RWPE2 (cell line): Measurements from ENCODE around the gene TMBIM1.
A peak's percentile ranks its signal among the peaks of the same experiment; 100 is the strongest.

Source experiments
- ATAC-seq: fragments of 200-7000 bp; cut with Tn5 transposase; 3 replicates; pipeline ENCODE4 v1.9.1; 2021; ENCODE audit warnings: low read depth
- DNase-seq: peaks from one replicate; pipeline ENCODE4 v3.0.0-alpha.2; 2020; ENCODE audit warnings: low spot score
- H3K27ac ChIP-seq: fragments of 450-650 bp; 2 replicates; pipeline ENCODE4 v1.5.1; 2017; ENCODE audit warnings: mild to moderate bottlenecking; ENCODE audit not compliant: poor library complexity, severe bottlenecking
- H3K27me3 ChIP-seq: fragments of 250-450 bp; sonication (Bioruptor Pico); 2 replicates; pipeline ENCODE4 v1.5.1; 2021; ENCODE audit warnings: mild to moderate bottlenecking, moderate library complexity; ENCODE audit not compliant: insufficient read depth, poor library complexity, severe bottlenecking
- H3K36me3 ChIP-seq: fragments of 250-450 bp; sonication (Bioruptor Pico); 2 replicates; pipeline ENCODE4 v1.5.1; 2020; ENCODE audit warnings: low read depth, mild to moderate bottlenecking, moderate library complexity
- H3K4me1 ChIP-seq: fragments of 250-450 bp; sonication (Bioruptor Pico); 2 replicates; pipeline ENCODE4 v1.5.1; 2021; ENCODE audit warnings: mild to moderate bottlenecking, moderate library complexity; ENCODE audit not compliant: insufficient read depth, poor library complexity, severe bottlenecking
- H3K4me3 ChIP-seq: fragments of 250-450 bp; sonication (Bioruptor Pico); 2 replicates; pipeline ENCODE4 v1.5.1; 2021; ENCODE audit warnings: mild to moderate bottlenecking, moderate library complexity; ENCODE audit not compliant: severe bottlenecking
- H3K9me3 ChIP-seq: fragments of 250-450 bp; sonication (Bioruptor Pico); 2 replicates; pipeline ENCODE4 v1.5.1; 2021; ENCODE audit warnings: mild to moderate bottlenecking, moderate library complexity; ENCODE audit not compliant: severe bottlenecking
- CTCF ChIP-seq: fragments of 450-650 bp; IDR thresholded peaks from one replicate; pipeline ENCODE4 v1.5.1; 2017; ENCODE audit warnings: mild to moderate bottlenecking, moderate library complexity; ENCODE audit not compliant: poor library complexity, severe bottlenecking

TMBIM1 gene

GRCh38 chr2:218325566-218326160, 33.4 kb upstream of the TMBIM1 start:
- peaks cover 21% of the 10 kb centered on the region for H3K4me1 ChIP-seq
- H3K36me3 ChIP-seq: no peaks in the 10 kb centered on the region
- no peak overlapping the region for H3K27ac ChIP-seq
- no peak overlapping the region for H3K4me3 ChIP-seq
- ATAC-seq: no peak
- TF ChIP-seq CTCF: no peak
- H3K9me3 ChIP-seq: no peaks in the 10 kb centered on the region
- DNase-seq: no peak
- no peaks in the 10 kb centered on the region for H3K27me3 ChIP-seq

DNA sequence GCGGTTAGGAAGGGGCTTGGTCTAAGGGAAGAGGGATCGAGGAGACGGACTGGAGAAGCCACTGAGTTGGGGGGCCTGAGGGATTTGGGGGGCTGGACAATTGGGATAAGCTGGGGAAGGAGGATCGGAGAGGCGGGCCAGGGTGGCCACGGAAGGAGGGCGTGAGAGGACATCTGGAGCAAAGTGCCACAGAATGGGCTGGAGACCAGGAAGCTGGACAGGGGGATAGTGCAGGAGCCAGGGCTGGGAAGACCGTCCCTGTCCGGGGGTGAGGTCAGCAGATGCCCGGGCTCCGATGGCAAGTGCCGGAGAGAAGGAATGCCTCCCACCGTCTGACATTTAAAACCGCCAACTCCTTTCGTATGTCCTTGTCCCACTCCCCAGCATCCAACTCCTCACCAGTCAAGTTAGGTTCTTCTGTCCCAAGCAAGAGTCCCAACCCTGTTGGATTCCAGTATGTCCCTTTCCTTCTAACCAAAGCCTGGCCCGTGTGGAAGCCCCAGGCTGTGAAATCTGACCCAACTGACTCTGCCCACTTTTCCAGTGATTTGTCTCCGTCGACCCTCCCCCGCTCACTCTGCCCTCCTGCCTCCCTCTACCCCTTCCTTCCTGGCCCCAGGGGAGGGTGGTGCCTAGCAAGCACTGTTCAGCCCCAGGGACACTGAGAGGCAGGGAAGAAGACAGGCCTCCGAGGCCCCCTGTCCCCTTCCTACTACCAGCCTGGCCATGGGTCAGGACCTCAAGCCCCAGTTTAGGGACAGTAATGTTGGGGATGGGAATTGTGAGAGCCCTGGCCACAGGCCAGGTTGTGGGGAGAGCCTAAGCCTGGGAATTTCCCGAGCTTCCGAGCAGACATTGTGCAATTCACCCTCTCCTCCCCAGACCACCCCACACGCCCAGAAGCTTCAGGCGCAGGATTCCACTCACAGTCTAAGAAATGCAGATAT, 31.5 kb upstream of the TMBIM1 start:
- H3K4me3 ChIP-seq: peak overlapping the region; percentile 48
- H3K36me3 ChIP-seq: no peaks in the 10 kb centered on the region
- peak overlapping the region; percentile 79 for H3K27ac ChIP-seq
- peak; percentile 82 for DNase-seq
- H3K27me3 ChIP-seq: no peaks in the 10 kb centered on the region
- H3K4me1 ChIP-seq: peaks cover 22% of the 10 kb centered on the region
- peak; percentile 57 for ATAC-seq
- TF ChIP-seq CTCF: no peak
- no peaks in the 10 kb centered on the region for H3K9me3 ChIP-seq

DNA sequence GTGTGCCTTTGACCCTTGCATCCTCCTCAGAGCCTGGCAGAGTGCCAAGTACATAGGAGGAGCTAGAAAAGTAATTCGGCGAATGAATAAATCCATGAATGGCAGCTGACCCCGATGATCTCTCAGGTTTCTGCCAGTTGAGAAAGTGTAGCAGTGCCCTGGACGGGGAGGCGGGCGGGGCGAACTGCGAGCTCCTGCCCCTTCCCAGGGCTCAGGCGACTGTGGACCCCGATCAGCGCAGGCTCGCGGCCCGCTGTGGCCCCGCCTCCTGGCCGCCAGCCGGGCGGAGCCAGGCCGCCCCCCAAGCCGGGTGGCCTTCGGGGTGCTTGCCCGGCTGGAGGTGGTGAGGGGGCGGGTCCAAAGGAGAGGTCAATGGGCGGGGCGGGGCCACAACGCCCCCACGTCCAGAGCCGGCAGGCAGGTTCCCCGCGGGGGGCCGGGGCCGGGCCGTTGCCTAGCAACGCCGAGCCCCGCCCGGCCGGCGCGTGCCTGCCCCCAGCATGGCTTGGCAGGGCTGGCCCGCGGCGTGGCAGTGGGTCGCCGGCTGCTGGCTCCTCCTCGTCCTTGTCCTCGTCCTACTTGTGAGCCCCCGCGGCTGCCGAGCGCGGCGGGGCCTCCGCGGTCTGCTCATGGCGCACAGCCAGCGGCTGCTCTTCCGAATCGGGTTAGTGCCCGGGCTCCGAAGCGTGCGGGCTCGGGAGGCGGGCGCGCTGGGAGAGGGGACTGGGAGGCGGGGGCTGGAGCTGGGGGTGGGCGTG, 30.6 kb upstream of the TMBIM1 start:
- TF ChIP-seq CTCF: no peak
- Histone ChIP-seq H3K4me1 (peaks cover 22% of the 10 kb centered on the region), H3K27me3 (no peaks in the 10 kb centered on the region), H3K27ac (peak overlapping the region; percentile 79), H3K9me3 (no peaks in the 10 kb centered on the region), H3K4me3 (peak overlapping the region; percentile 48), H3K36me3 (no peaks in the 10 kb centered on the region)
- ATAC-seq: peak; percentile 75
- DNase-seq: peak; percentile 87

DNA sequence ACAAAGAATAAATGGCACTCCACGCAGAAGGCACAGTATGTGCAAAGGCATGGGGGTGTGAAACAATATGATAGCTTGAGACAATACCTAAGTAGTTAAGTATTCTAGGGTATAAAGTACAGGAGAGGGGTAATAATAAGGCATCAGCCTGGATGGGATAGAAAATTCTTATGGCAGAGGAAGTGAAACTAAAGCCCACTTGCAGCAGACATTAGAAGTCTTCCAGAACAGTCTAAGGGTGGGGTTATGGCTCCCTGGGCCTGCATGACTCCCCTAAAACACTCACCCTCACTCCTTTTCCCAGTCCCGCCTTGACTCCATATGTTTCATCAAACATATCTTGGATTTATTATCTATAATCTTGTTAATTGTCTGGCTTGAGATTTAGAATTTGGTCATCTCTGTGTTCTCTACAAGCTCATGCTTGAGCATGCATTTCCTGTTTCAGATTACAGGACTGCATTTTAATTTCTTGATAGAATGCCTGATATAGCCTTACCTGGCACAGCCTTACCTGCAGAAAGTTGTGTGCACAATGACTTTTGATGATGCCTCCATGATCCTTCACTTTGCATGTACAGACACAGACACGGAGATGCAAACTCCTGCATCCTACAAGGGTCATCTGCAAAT, 28.5 kb upstream of the TMBIM1 start:
- ATAC-seq: no peak
- Histone ChIP-seq H3K4me1 (peaks cover 36% of the 10 kb centered on the region), H3K27ac (peak overlapping the region; percentile 79), H3K9me3 (no peaks in the 10 kb centered on the region), H3K36me3 (no peaks in the 10 kb centered on the region), H3K4me3 (no peak overlapping the region), H3K27me3 (no peaks in the 10 kb centered on the region)
- no peak for TF ChIP-seq CTCF
- DNase-seq: no peak
